ENCODE results near the gene CDK3.

DNA sequence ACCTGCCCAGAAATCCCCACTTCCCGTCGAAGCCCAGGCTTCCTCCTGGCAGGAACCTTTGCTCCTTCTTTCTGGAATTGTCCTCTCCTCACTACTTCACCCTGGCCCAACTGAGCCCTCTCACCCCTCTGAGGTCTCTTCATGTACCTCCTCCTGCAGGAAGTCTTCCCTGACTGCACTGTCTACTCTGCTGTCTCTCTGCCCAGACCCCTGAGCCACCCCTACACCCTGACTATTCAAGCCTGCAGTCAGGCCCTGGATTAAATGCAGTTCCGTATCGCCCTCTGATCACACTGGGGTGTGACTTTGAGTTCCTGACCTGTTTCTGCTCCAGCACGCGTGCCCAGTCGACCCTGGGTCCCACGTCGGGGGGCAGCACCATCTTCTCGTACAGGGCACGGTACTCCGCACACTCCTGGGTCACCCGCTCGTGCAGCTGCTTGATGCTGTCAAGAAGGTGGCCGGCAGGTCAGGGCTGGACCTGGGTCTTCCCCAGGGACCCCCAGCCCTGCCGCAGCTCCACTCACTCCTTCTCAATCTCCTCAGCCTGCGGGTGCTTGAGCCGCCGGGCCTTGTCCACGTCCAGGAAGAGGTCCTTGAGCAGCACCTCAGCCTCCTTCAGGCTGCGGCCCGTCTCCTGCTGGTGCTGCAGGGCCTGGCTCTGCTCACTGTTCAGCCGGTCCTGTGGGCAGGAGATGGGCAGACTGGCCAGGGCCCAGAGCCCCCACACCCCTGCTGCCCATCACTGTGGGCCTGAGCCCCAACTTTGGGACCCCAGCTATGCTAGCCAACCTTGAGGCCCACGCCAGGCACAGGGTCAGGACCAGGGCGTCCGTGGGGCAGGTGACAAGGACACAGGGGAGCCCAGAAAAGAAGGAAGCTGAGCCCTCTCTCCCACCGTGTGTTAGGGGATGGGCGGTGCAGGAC, 22.6 kb downstream of the CDK3 start:
- TF ChIP-seq RAD21 (IDR thresholded peaks at IDR 0.05) (no peak), TAF1 (conservative IDR thresholded peaks at IDR 0.05) (no peak), EGR1 (IDR thresholded peaks at IDR 0.05; ENCODE audit: low read depth in 2 of 2) (no peak), CTCF (IDR thresholded peaks at IDR 0.05; ENCODE audit: low read depth, low read length, missing input control) (no peak), HNF4G (IDR thresholded peaks at IDR 0.05) (no peak), REST (IDR thresholded peaks at IDR 0.05) (no peak), ATF3 (IDR thresholded peaks at IDR 0.05) (no peak), ZBTB33 (IDR thresholded peaks at IDR 0.05) (no peak)
